ENCODE results near the gene ZNF33B.

Gene ZNF33B

DNA sequence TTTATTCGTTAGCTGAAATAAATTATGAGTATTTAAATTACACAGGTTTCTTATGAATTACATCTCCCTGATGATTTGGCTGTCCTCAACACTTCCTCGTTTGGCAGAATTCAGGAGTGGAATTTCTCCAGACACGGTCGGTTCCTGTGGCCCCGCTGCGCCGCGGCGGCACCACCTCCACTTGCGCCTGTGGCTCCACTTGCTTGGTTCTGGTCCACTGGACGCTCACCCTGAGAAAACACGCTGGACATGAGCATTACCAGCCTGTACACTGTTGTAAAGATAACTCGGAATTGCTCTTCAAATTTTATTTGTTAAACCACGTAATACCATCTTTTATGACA is 85.3 kb downstream of the ZNF33B start:
- DNase-seq (ENCODE audit: low spot score), result no peak
- in situ Hi-C loops (cut with MboI; ENCODE audit: low sequenced_read_pairs, unreplicated experiment), result no loop called here
- TF ChIP-seq, protein P1, sequence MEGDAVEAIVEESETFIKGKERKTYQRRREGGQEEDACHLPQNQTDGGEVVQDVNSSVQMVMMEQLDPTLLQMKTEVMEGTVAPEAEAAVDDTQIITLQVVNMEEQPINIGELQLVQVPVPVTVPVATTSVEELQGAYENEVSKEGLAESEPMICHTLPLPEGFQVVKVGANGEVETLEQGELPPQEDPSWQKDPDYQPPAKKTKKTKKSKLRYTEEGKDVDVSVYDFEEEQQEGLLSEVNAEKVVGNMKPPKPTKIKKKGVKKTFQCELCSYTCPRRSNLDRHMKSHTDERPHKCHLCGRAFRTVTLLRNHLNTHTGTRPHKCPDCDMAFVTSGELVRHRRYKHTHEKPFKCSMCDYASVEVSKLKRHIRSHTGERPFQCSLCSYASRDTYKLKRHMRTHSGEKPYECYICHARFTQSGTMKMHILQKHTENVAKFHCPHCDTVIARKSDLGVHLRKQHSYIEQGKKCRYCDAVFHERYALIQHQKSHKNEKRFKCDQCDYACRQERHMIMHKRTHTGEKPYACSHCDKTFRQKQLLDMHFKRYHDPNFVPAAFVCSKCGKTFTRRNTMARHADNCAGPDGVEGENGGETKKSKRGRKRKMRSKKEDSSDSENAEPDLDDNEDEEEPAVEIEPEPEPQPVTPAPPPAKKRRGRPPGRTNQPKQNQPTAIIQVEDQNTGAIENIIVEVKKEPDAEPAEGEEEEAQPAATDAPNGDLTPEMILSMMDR (IDR thresholded peaks at IDR 0.05; ENCODE audit: borderline replicate concordance, control extremely low read depth, extremely low read depth, insufficient read depth, missing control alignments), result no peak

DNA sequence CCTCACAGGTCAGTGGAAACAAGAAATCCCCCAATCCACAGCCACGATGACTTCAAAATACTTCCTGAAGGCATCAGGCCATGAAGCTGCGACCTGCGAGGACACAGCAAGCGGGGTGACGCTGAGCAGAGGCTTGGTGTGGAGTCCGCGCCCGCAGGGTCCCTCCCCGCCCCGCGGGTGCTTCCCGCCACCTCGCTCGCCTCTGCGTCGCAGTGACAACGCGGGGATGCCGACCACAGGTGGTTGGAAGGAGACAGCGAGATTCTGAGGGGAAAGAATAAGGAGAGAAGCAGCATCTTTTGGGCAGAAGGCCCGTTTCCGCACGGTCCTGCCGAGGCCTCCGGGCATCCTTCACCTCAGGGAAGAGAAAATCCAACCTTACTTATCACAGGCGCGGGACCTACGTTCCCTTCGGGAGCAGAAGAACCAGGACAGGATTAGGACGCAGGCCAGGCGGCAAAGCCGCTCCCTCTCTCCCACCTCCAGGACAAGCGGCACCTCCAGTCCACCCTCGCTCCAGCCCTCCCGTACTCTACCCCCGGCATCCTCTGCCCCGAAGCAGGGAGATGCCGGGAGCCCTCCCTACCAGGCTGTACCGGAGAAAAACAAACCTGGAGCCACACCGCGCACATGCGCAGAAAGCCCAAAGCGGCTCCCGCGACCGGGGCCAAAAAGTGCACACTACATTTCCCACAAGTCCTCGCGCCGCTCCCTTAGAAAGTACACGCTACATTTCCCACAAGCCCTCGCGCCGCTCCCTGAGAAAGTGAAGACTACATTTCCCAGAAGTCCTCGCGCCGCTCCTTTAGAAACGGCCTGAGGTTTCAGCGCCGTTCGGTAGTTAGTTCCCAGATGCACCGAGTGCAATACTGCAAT is 85.9 kb downstream of the ZNF33B start:
- peak; percentile 92 for DNase-seq (ENCODE audit: low spot score)
- in situ Hi-C loops (cut with MboI; ENCODE audit: low sequenced_read_pairs, unreplicated experiment), result no loop called here
- TF ChIP-seq, protein P1 (IDR thresholded peaks at IDR 0.05; ENCODE audit: borderline replicate concordance, control extremely low read depth, extremely low read depth, insufficient read depth, missing control alignments), result no peak

DNA sequence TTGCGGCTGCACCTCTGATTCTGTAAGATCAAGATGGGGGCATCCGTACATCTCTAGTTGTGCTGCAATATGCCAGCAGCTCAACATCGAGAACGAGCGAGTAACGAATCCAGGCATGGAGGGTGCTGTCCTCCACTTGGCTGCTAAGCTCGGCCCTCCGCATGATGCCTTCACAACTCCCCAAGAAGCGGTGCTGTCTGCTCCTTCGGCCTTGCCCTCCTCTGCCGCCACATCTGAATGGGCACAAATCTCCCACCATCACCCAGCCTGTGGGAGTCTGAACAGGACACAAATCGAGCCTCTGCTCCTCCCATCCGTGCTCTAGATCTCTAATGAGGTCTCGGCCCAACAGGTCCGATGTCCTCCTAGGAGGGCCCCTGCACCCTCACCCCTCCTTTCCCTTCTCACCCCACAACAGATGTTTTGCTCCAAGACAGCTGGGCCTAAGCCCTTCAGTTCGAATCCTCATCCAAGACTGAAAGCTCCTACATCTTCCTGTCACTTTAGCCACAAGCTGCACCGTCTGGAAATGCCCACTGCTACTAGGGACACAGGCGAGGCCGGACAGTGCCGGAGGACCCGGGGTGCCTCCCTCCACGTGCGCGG is 86.7 kb downstream of the ZNF33B start:
- TF ChIP-seq, protein P1 (IDR thresholded peaks at IDR 0.05; ENCODE audit: borderline replicate concordance, control extremely low read depth, extremely low read depth, insufficient read depth, missing control alignments), result no peak
- DNase-seq (ENCODE audit: low spot score), result no peak
- in situ Hi-C loops (cut with MboI; ENCODE audit: low sequenced_read_pairs, unreplicated experiment), result no loop called here

DNA sequence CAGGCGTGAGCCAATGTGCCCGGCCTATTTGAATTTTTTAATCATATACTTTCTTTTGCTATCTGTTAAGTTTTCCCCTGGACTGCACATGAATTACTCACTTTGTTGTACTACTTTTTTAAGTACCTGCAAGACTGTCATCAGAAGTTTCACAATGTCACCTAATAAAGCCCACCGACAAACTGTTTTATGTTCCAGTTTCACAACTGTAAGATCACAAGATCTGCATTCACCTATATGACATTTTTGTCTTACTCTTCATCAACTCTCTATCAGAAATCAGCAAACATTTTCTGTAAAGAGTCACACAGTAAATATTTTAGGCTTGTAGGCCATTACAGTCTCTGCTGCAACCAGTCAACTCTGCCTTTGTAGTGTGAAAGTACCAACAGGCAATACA is 88.5 kb downstream of the ZNF33B start:
- no peak for DNase-seq (ENCODE audit: low spot score)
- TF ChIP-seq, protein P1 (IDR thresholded peaks at IDR 0.05; ENCODE audit: borderline replicate concordance, control extremely low read depth, extremely low read depth, insufficient read depth, missing control alignments), result no peak
- in situ Hi-C loops (cut with MboI; ENCODE audit: low sequenced_read_pairs, unreplicated experiment), result no loop called here

DNA sequence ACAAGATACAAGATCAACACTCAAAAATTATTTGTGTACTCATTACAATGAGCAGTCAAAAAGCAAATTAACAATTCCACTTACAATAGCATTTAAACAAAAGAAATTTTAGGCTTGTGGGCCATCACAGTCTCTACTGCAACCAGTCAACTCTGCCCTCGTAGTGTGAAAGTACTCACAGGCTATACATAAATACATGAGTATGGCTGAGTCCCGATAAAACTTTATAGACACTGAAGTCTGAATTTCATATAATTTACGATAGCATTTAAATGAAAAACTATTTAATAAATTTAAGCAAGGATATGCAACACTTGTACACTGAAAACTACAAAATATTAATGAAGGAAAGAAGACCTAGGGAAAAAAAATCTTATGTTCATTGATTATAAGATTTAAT is 90.1 kb downstream of the ZNF33B start:
- in situ Hi-C loops (cut with MboI; ENCODE audit: low sequenced_read_pairs, unreplicated experiment), result no loop called here
- no peak for DNase-seq (ENCODE audit: low spot score)
- TF ChIP-seq, protein P1 (IDR thresholded peaks at IDR 0.05; ENCODE audit: borderline replicate concordance, control extremely low read depth, extremely low read depth, insufficient read depth, missing control alignments), result no peak

DNA sequence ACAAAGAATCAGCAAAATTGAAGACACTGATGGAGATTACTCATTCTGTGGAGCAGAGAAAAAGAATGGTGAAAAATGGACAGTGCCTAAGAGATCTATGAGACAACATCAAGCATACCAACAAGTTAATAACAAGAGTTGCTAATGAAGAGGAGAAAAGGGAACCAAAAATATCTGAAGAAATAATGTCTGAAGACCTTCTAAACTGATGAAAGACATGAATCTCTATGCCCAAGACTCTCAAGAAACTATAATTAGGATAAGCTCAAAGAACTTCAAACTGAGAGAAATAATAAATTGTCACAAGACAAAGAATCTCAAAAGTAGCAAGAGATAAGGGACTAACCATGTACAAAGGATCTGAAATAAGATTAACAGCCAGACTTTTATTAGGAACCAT is 93.4 kb downstream of the ZNF33B start:
- TF ChIP-seq, protein P1 (IDR thresholded peaks at IDR 0.05; ENCODE audit: borderline replicate concordance, control extremely low read depth, extremely low read depth, insufficient read depth, missing control alignments), result no peak
- DNase-seq (ENCODE audit: low spot score), result no peak
- in situ Hi-C loops (cut with MboI; ENCODE audit: low sequenced_read_pairs, unreplicated experiment), result no loop called here
